ENCODE measurements around the gene UBASH3B. TPM values are rescaled to one million over a fixed set of nuclear protein-coding genes. Genes with fewer than 3 reads are reported as not detected.

Gene UBASH3B
- total RNA-seq, 4 donors from 2014 or later: 1.8 to 6.6 (median 3.4) TPM

- Histone ChIP-seq H3K9me3 (no peaks in the 10 kb centered on the region), H3K4me1 (no peaks in the 10 kb centered on the region), H3K27ac (no peak overlapping the region), H3K36me3 (no peaks in the 10 kb centered on the region), H3K4me3 (no peak overlapping the region), H3K27me3 (no peaks in the 10 kb centered on the region)
- TF ChIP-seq CTCF (IDR thresholded peaks at IDR 0.05) (no peak), POLR2AphosphoS5 (IDR thresholded peaks at IDR 0.05) (no peak), EP300 (IDR thresholded peaks at IDR 0.05) (no peak), POLR2A (IDR thresholded peaks at IDR 0.05) (no peak)
- 83 to 100% methylated on average over 1 to 3 of the region's 3 CpGs for WGBS, 2 donors (ENCODE audit: low coverage in 1 of 2)
- no peak for ATAC-seq
These were observed 101.7 kb downstream of the UBASH3B start for GRCh38 chr11:122757201-122757600.

GRCh38 chr11:122758339-122758738, 102.8 kb downstream of the UBASH3B start:
- Histone ChIP-seq H3K27ac (no peak overlapping the region), H3K4me3 (no peak overlapping the region), H3K36me3 (no peaks in the 10 kb centered on the region), H3K4me1 (no peaks in the 10 kb centered on the region), H3K27me3 (no peaks in the 10 kb centered on the region), H3K9me3 (no peaks in the 10 kb centered on the region)
- ATAC-seq: no peak
- no peak for TF ChIP-seq EP300 (IDR thresholded peaks at IDR 0.05)
- 93 to 100% methylated on average over 1 to 3 of the region's 8 CpGs for WGBS, 2 donors (ENCODE audit: low coverage in 1 of 2)

GRCh38 chr11:122758974-122759373, 103.5 kb downstream of the UBASH3B start:
- Histone ChIP-seq H3K4me3 (no peak overlapping the region), H3K27ac (no peak overlapping the region), H3K4me1 (no peaks in the 10 kb centered on the region), H3K36me3 (no peaks in the 10 kb centered on the region), H3K27me3 (no peaks in the 10 kb centered on the region), H3K9me3 (no peaks in the 10 kb centered on the region)
- 81% methylated on average over 4 of the region's 5 CpGs; no CpG with 5 or more reads in 1 of the 2 donors for WGBS, 2 donors (ENCODE audit: low coverage in 1 of 2)
- TF ChIP-seq EP300 (IDR thresholded peaks at IDR 0.05) (no peak), CTCF (IDR thresholded peaks at IDR 0.05) (no peak), POLR2A (IDR thresholded peaks at IDR 0.05) (no peak), POLR2AphosphoS5 (IDR thresholded peaks at IDR 0.05) (no peak)
- no peak for ATAC-seq

- TF ChIP-seq POLR2A (IDR thresholded peaks at IDR 0.05) (no peak), CTCF (IDR thresholded peaks at IDR 0.05) (no peak), EP300 (IDR thresholded peaks at IDR 0.05) (no peak), POLR2AphosphoS5 (IDR thresholded peaks at IDR 0.05) (no peak)
- 85 to 100% methylated on average over 1 to 2 of the region's 2 CpGs for WGBS, 2 donors (ENCODE audit: low coverage in 1 of 2)
These were observed 107.6 kb downstream of the UBASH3B start for GRCh38 chr11:122763108-122763507.

GRCh38 chr11:122764371-122765090, 109.0 kb downstream of the UBASH3B start:
- Histone ChIP-seq H3K36me3 (no peaks in the 10 kb centered on the region), H3K4me3 (no peak overlapping the region), H3K4me1 (no peaks in the 10 kb centered on the region), H3K9me3 (no peaks in the 10 kb centered on the region), H3K27ac (no peak overlapping the region), H3K27me3 (no peaks in the 10 kb centered on the region)
- ATAC-seq: no peak
- WGBS, 2 donors (ENCODE audit: low coverage in 1 of 2): 75 to 87% methylated on average over 5 to 6 of the region's 7 CpGs
- no peak for TF ChIP-seq CTCF (IDR thresholded peaks at IDR 0.05)
- TF ChIP-seq POLR2AphosphoS5 (IDR thresholded peaks at IDR 0.05): no peak
- TF ChIP-seq POLR2A (IDR thresholded peaks at IDR 0.05): no peak
- no peak for TF ChIP-seq EP300 (IDR thresholded peaks at IDR 0.05)

More at GRCh38 chr11:122763108-122763507, 107.6 kb downstream of the UBASH3B start:
- Histone ChIP-seq H3K4me1 (no peaks in the 10 kb centered on the region), H3K27me3 (no peaks in the 10 kb centered on the region), H3K27ac (no peak overlapping the region), H3K36me3 (no peaks in the 10 kb centered on the region), H3K9me3 (no peaks in the 10 kb centered on the region), H3K4me3 (no peak overlapping the region)
- ATAC-seq: no peak

All from gastroesophageal sphincter (tissue), 4 donors.